Spleen (tissue), 7 donors: Measurements from ENCODE around the gene TRIM23.

Source experiments
- CTCF ChIP-seq, 11 experiments: fragments of 200-600 bp in 7 of 11; fragments of 450-650 bp in 4 of 11; sonication (generic) in 4 of 11; IDR thresholded peaks in 8 of 11; conservative IDR thresholded peaks in 3 of 11; 1 replicate in 7 of 11; 2 replicates in 4 of 11; pipeline versions ENCODE4 v1.4.0 to v1.8.0; 2016 to 2021; ENCODE audit warnings: antibody characterized with exemption in 11 of 11, inconsistent platforms in 4 of 11, mild to moderate bottlenecking in 1 of 11
- POLR2A ChIP-seq, 3 donors: fragments of 450-650 bp; IDR thresholded peaks; one replicate each; pipeline ENCODE4 v1.5.1; 2017; ENCODE audit warnings: antibody characterized with exemption in 3 of 3, mild to moderate bottlenecking in 1 of 3
- POLR2AphosphoS5 ChIP-seq, 3 donors: sonication (generic); formaldehyde crosslinking; IDR thresholded peaks; one replicate each; pipeline ENCODE4 v1.5.1; 2017; ENCODE audit warnings: antibody characterized with exemption in 3 of 3
- donor health status: DM: no; HTN: no; CAD: no; lungs with moderate emphysema.
- donor health status: DM: no; HTN: no; CAD: no.
- donor health status: DM: no; HTN: no; CAD: no.

- no peak for TF ChIP-seq CTCF (IDR thresholded peaks at IDR 0.05 in 8 of 11, conservative IDR thresholded peaks at IDR 0.05 in 3 of 11)
- TF ChIP-seq POLR2A (IDR thresholded peaks at IDR 0.05) = no peak
- no peak for TF ChIP-seq POLR2AphosphoS5 (IDR thresholded peaks at IDR 0.05)
These were observed 47.0 kb downstream of the TRIM23 start for GRCh38 chr5:65577141-65577540.
